Activated naive CD4-positive, alpha-beta T cell treated with anti-CD3 and anti-CD28 coated beads, Interleukin-2, amount 10 ng/mL, durations not matched to agents 5 hours and 36 hours (primary cell): ENCODE measurements around the gene CLK3. TPM values are rescaled to one million over a fixed set of nuclear protein-coding genes. Genes with fewer than 3 reads are reported as not detected.

ENCODE experiments used
- total RNA-seq, 2 experiments: library from RNA; stranded (reverse); gene quantifications; one replicate each; pipeline ENCODE4 v1.2.3, GENCODE V29; 2021

CLK3 gene
- 100 to 1,000 TPM; 122 to 125 TPM for total RNA-seq

GRCh38 chr15:74615508-74616365, at the start of gene CLK3:
Gene CLK3, plus strand, starts transcription at chr15:74615836. Its CDS starts 3,361 bp downstream, at chr15:74619197.

Other genes starting within 250 kb of the CLK3 start
- gene CYP11A1, start 248.2 kb upstream of the CLK3 start, total RNA-seq, result not detected
- 1 to 10 TPM; 3.0 to 3.3 TPM for gene SEMA7A, start 181.9 kb upstream of the CLK3 start, total RNA-seq
- 10 to 100 TPM; 51.2 to 61.7 TPM for gene UBL7, start 154.7 kb upstream of the CLK3 start, total RNA-seq
- gene ARID3B, start 74.6 kb upstream of the CLK3 start, total RNA-seq, result 10 to 100 TPM; 36.5 to 39.2 TPM
- gene EDC3, start 80.2 kb downstream of the CLK3 start, total RNA-seq, result 10 to 100 TPM; 37.0 to 38.7 TPM
- gene CYP1A1, start 109.7 kb downstream of the CLK3 start, total RNA-seq, result 1 to 10 TPM; 5.6 to 6.0 TPM
- not detected for gene CYP1A2, start 133.0 kb downstream of the CLK3 start, total RNA-seq
- 100 to 1,000 TPM; 313 to 324 TPM for gene CSK, start 166.2 kb downstream of the CLK3 start, total RNA-seq
- gene LMAN1L, start 197.0 kb downstream of the CLK3 start, total RNA-seq, result under 1 TPM; 0.38 to 0.67 TPM
- under 1 TPM in 1 of 2 experiments, not detected in 1; 0.12 TPM for gene CPLX3, start 210.8 kb downstream of the CLK3 start, total RNA-seq
- 10 to 100 TPM; 67.0 to 71.4 TPM for gene ULK3, start 227.3 kb downstream of the CLK3 start, total RNA-seq